Right lobe of liver (tissue), 6 donors: Measurements from ENCODE around the gene MROH7. TPM values are rescaled to one million over a fixed set of nuclear protein-coding genes. Genes with fewer than 3 reads are reported as not detected.

Experiments used
- ATAC-seq, 4 donors: fragments of 200-7000 bp; cut with Tn5 transposase; one replicate each; pipeline ENCODE4 v1.9.1; 2020; ENCODE audit warnings: mild to moderate bottlenecking in 4 of 4, moderate library complexity in 4 of 4
- DNase-seq, 3 donors: peaks; one replicate each; pipeline ENCODE4 v3.0.0-alpha.2; 2020
- H3K27ac ChIP-seq, 3 donors: fragments of 200-600 bp; one replicate each; pipeline ENCODE4 v1.8.0; 2022
- H3K27me3 ChIP-seq, 2 donors: fragments of 200-600 bp; one replicate each; pipeline ENCODE4 v1.8.0; 2022
- H3K36me3 ChIP-seq, 4 donors: fragments of 200-600 bp; sonication (generic) in 1 of 4; one replicate each; pipeline versions ENCODE4 v1.5.1 to v1.8.0; 2017 to 2022; ENCODE audit warnings: control low read depth in 1 of 4
- H3K4me1 ChIP-seq, 4 donors: fragments of 200-600 bp; sonication (generic) in 1 of 4; one replicate each; pipeline versions ENCODE4 v1.5.1 to v1.8.0; 2017 to 2022; ENCODE audit warnings: control low read depth in 1 of 4
- H3K4me3 ChIP-seq, 3 donors: fragments of 200-600 bp; one replicate each; pipeline ENCODE4 v1.8.0; 2022
- H3K9me3 ChIP-seq, 4 donors: fragments of 200-600 bp; sonication (generic) in 1 of 4; one replicate each; pipeline versions ENCODE4 v1.5.1 to v1.8.0; 2017 to 2022; ENCODE audit warnings: control low read depth in 1 of 4
- CTCF ChIP-seq, 4 donors: fragments of 200-600 bp in 3 of 4; fragments of 450-650 bp in 1 of 4; IDR thresholded peaks; one replicate each; pipeline versions ENCODE4 v1.5.1 to v1.8.0; 2016 to 2022; ENCODE audit warnings: antibody characterized with exemption in 4 of 4, mild to moderate bottlenecking in 2 of 4
- POLR2A ChIP-seq: fragments of 450-650 bp; IDR thresholded peaks from one replicate; pipeline ENCODE4 v1.6.1; 2017; ENCODE audit warnings: antibody characterized with exemption, mild to moderate bottlenecking
- WGBS: methylation state at CpG from one replicate; pipeline ENCODE4 v1.1.6; 2018; ENCODE audit warnings: low coverage, low lambda C conversion rate; ENCODE audit not compliant: insufficient coverage; ENCODE audit errors: missing lambda C conversion rate; 5-methylcytosine and 5-hydroxymethylcytosine counted together
- intact Hi-C, 2 donors: fragments of 100-400 bp; cut with DNase I; formaldehyde crosslinking; loops; one replicate each; pipeline versions ENCODE4 v1.11.2 to v1.14.1; 2022
- total RNA-seq, 6 experiments: library from RNA; depleted of rRNA in 2 of 6; stranded (reverse); fragments of >200 nt in 2 of 6; fragmentation: NEBNext Ultra II Directional in 3 of 6; extraction: Animal tissue kit (Norgen Biotek cat#: 25700) in 3 of 6; gene quantifications; one replicate each; pipeline versions ENCODE4 v1.1.0 to v1.2.4, GENCODE V29; 2016 to 2023
- donor health status: DM: no; HTN: yes; CAD: no.
- donor health status: DM: no; HTN: no; CAD: no.
- donor health status: DM: no; HTN: no; CAD: no.
- donor health status: DM: no; HTN: yes; CAD: no.
- donor health status: DM: no; HTN: yes; CAD: no.

MROH7 gene
- total RNA-seq, 6 experiments from 2014 or later: 0.37 to 3.1 (median 1.2) TPM

- no peaks in the 10 kb centered on the region for H3K36me3 ChIP-seq
- WGBS: 85% methylated on average over 3 of the region's 8 CpGs
- H3K9me3 ChIP-seq: no peaks in the 10 kb centered on the region
- no peaks in the 10 kb centered on the region for H3K4me1 ChIP-seq
- no peaks in the 10 kb centered on the region for H3K27me3 ChIP-seq
- TF ChIP-seq POLR2A (no peak), CTCF (IDR thresholded peaks at IDR 0.05) (no peak)
- no peak overlapping the region for H3K4me3 ChIP-seq
- intact Hi-C loops: no loop called here
- DNase-seq (no peak), ATAC-seq (no peak)
- no peak overlapping the region for H3K27ac ChIP-seq
Observed at GRCh38 chr1:54694771-54695170, 53.2 kb downstream of the MROH7 start.

GRCh38 chr1:54695221-54695620 lies 53.6 kb downstream of the MROH7 start:
- intact Hi-C loops: no loop called here
- no peaks in the 10 kb centered on the region for H3K27me3 ChIP-seq
- no peaks in the 10 kb centered on the region for H3K36me3 ChIP-seq
- ATAC-seq (no peak), DNase-seq (no peak)
- TF ChIP-seq CTCF (IDR thresholded peaks at IDR 0.05) (no peak), POLR2A (no peak)
- H3K4me3 ChIP-seq: no peak overlapping the region
- no peaks in the 10 kb centered on the region for H3K9me3 ChIP-seq
- no peaks in the 10 kb centered on the region for H3K4me1 ChIP-seq
- 96% methylated on average over 5 of the region's 15 CpGs for WGBS
- H3K27ac ChIP-seq: no peak overlapping the region

- no peak for DNase-seq
- no peak overlapping the region for H3K27ac ChIP-seq
- no peaks in the 10 kb centered on the region for H3K27me3 ChIP-seq
- no peak for ATAC-seq
- no peaks in the 10 kb centered on the region for H3K4me1 ChIP-seq
- no peak for TF ChIP-seq CTCF (IDR thresholded peaks at IDR 0.05)
- WGBS: 80% methylated on average over 1 of the region's 1 CpG
- no peaks in the 10 kb centered on the region for H3K9me3 ChIP-seq
- no peaks in the 10 kb centered on the region for H3K36me3 ChIP-seq
- intact Hi-C loops: no loop called here
- H3K4me3 ChIP-seq: no peak overlapping the region
Observed at GRCh38 chr1:54695764-54696163, 54.2 kb downstream of the MROH7 start.

- Histone ChIP-seq H3K27ac (no peak overlapping the region), H3K4me3 (no peak overlapping the region), H3K9me3 (no peaks in the 10 kb centered on the region), H3K4me1 (no peaks in the 10 kb centered on the region), H3K36me3 (no peaks in the 10 kb centered on the region), H3K27me3 (no peaks in the 10 kb centered on the region)
- no peak for DNase-seq
- TF ChIP-seq CTCF (IDR thresholded peaks at IDR 0.05) (no peak), POLR2A (no peak)
- WGBS: 71% methylated on average over 3 of the region's 3 CpGs
- intact Hi-C loops: no loop called here
- no peak for ATAC-seq
Observed at GRCh38 chr1:54696262-54696661, 54.7 kb downstream of the MROH7 start.

GRCh38 chr1:54697896-54698295 lies 56.3 kb downstream of the MROH7 start:
- TF ChIP-seq POLR2A (no peak), CTCF (IDR thresholded peaks at IDR 0.05) (no peak)
- Histone ChIP-seq H3K27me3 (no peaks in the 10 kb centered on the region), H3K27ac (no peak overlapping the region), H3K9me3 (no peaks in the 10 kb centered on the region), H3K4me3 (no peak overlapping the region), H3K36me3 (no peaks in the 10 kb centered on the region), H3K4me1 (no peaks in the 10 kb centered on the region)
- WGBS: no CpG with 5 or more reads among the region's 6 CpGs
- no peak for ATAC-seq
- no peak for DNase-seq
- intact Hi-C loops: no loop called here
